ENCODE measurements around the gene LMBR1L.

The LMBR1L gene

GRCh38 chr12:49109641-49110463 is 795 bp downstream of the LMBR1L start:
- DNase-seq: no peak

- DNase-seq: no peak
Observed at GRCh38 chr12:49108958-49109404, 1.7 kb downstream of the LMBR1L start.

GRCh38 chr12:49105504-49106084 is 5.1 kb downstream of the LMBR1L start:
- DNase-seq: no peak

GRCh38 chr12:49104822-49105221 is 5.8 kb downstream of the LMBR1L start:
- DNase-seq: no peak

GRCh38 chr12:49100380-49100779 is 10.3 kb downstream of the LMBR1L start:
- DNase-seq: no peak

GRCh38 chr12:49098703-49099102 is 11.9 kb downstream of the LMBR1L start:
- no peak for DNase-seq

- DNase-seq: no peak
Observed at GRCh38 chr12:49098035-49098451, 12.6 kb downstream of the LMBR1L start.

GRCh38 chr12:49097381-49097780 is 13.3 kb downstream of the LMBR1L start:
- DNase-seq: no peak

GRCh38 chr12:49094975-49095365 is 15.7 kb downstream of the LMBR1L start:
- no peak for DNase-seq

GRCh38 chr12:49094160-49094974 is 16.3 kb downstream of the LMBR1L start, which contains the start of gene DHH:
Gene DHH (minus strand): TSS chr12:49094801. CDS start chr12:49094512, 289 bp downstream.
- DNase-seq: no peak

- DNase-seq: no peak
Observed at GRCh38 chr12:49093792-49094159, 16.9 kb downstream of the LMBR1L start.

- DNase-seq: no peak
Observed at GRCh38 chr12:49092816-49093406, 17.7 kb downstream of the LMBR1L start.

GRCh38 chr12:49092086-49092815 is 18.4 kb downstream of the LMBR1L start:
- no peak for DNase-seq

GRCh38 chr12:49091836-49092085 is 18.9 kb downstream of the LMBR1L start:
- no peak for DNase-seq

GRCh38 chr12:49091056-49091835 is 19.4 kb downstream of the LMBR1L start:
- DNase-seq: no peak

GRCh38 chr12:49089821-49090773 is 20.6 kb downstream of the LMBR1L start:
- no peak for DNase-seq

- DNase-seq: no peak
Observed at GRCh38 chr12:49088932-49089330, 21.7 kb downstream of the LMBR1L start.

- peak; percentile 84 for DNase-seq
Observed at GRCh38 chr12:49088150-49088931, 22.3 kb downstream of the LMBR1L start.

- DNase-seq: no peak
Observed at GRCh38 chr12:49086116-49086515, 24.5 kb downstream of the LMBR1L start.

- DNase-seq: no peak
Observed at GRCh38 chr12:49084438-49084837, 26.2 kb downstream of the LMBR1L start.
